ENCODE data around the gene TBC1D20.
A peak's percentile ranks its signal among the peaks of the same experiment; 100 is the strongest.

- TF ChIP-seq CTCF (IDR thresholded peaks at IDR 0.05) (peak; percentile 41), POLR2A (IDR thresholded peaks at IDR 0.05) (no peak)
Observed at GRCh38 chr20:431012-431904, 31.1 kb downstream of the TBC1D20 start.
